Neutrophil (primary cell): Measurements from ENCODE around the gene RAB28.

Experiments
- H3K27ac ChIP-seq: fragments of 200-600 bp; sonication (generic); 2 replicates; pipeline ENCODE4 v1.5.1; 2016; ENCODE audit warnings: mild to moderate bottlenecking, moderate library complexity
- H3K27me3 ChIP-seq: fragments of 200-600 bp; sonication (generic); 2 replicates; pipeline ENCODE4 v1.6.0; 2016; ENCODE audit warnings: mild to moderate bottlenecking
- H3K36me3 ChIP-seq: fragments of 200-600 bp; sonication (generic); 2 replicates; pipeline ENCODE4 v1.5.1; 2017
- H3K4me1 ChIP-seq, 2 experiments: fragments of 200-600 bp in 1 of 2; sonication (generic) in 1 of 2; 1 replicate in 1 of 2; 2 replicates in 1 of 2; pipeline versions ENCODE4 v1.5.1 to v1.6.1; 2013 to 2016; ENCODE audit warnings: low read depth in 1 of 2, low read length in 1 of 2, mild to moderate bottlenecking in 1 of 2, moderate library complexity in 1 of 2; ENCODE audit not compliant: control insufficient read depth in 1 of 2, insufficient read depth in 1 of 2
- H3K4me3 ChIP-seq, 2 experiments: fragments of 200-600 bp in 1 of 2; sonication (generic) in 1 of 2; 1 replicate in 1 of 2; 2 replicates in 1 of 2; pipeline ENCODE4 v1.5.1; 2013 to 2016; ENCODE audit warnings: low read depth in 1 of 2, low read length in 1 of 2, mild to moderate bottlenecking in 1 of 2, moderate library complexity in 1 of 2
- H3K9me3 ChIP-seq: fragments of 200-600 bp; sonication (generic); 2 replicates; pipeline ENCODE4 v1.5.1; 2016
- CTCF ChIP-seq: fragments of 200-600 bp; sonication (generic); IDR thresholded peaks from 2 replicates; pipeline ENCODE4 v1.5.1; 2016; ENCODE audit warnings: antibody characterized with exemption

The RAB28 gene

GRCh38 chr4:13445841-13446790 is 38.0 kb downstream of the RAB28 start:
- TF ChIP-seq CTCF, result no peak
- no peaks in the 10 kb centered on the region for H3K27me3 ChIP-seq
- H3K36me3 ChIP-seq, result no peaks in the 10 kb centered on the region
- H3K9me3 ChIP-seq, result no peaks in the 10 kb centered on the region
- H3K27ac ChIP-seq, result no peak overlapping the region
- H3K4me3 ChIP-seq, result no peak overlapping the region
- H3K4me1 ChIP-seq, result no peaks in the 10 kb centered on the region

- Histone ChIP-seq H3K27ac (no peak overlapping the region), H3K4me3 (no peak overlapping the region), H3K9me3 (no peaks in the 10 kb centered on the region), H3K4me1 (no peaks in the 10 kb centered on the region), H3K36me3 (no peaks in the 10 kb centered on the region), H3K27me3 (no peaks in the 10 kb centered on the region)
- no peak for TF ChIP-seq CTCF
Observed at GRCh38 chr4:13441506-13441905, 42.6 kb downstream of the RAB28 start.

- Histone ChIP-seq H3K27ac (no peak overlapping the region), H3K9me3 (no peaks in the 10 kb centered on the region), H3K4me1 (no peaks in the 10 kb centered on the region), H3K36me3 (no peaks in the 10 kb centered on the region), H3K4me3 (no peak overlapping the region), H3K27me3 (no peaks in the 10 kb centered on the region)
- TF ChIP-seq CTCF, result no peak
Observed at GRCh38 chr4:13436962-13437361, 47.2 kb downstream of the RAB28 start.

- TF ChIP-seq CTCF, result no peak
- Histone ChIP-seq H3K4me1 (no peaks in the 10 kb centered on the region), H3K27me3 (no peaks in the 10 kb centered on the region), H3K27ac (no peak overlapping the region), H3K9me3 (no peaks in the 10 kb centered on the region), H3K4me3 (no peak overlapping the region), H3K36me3 (no peaks in the 10 kb centered on the region)
Observed at GRCh38 chr4:13432453-13432852, 51.7 kb downstream of the RAB28 start.

GRCh38 chr4:13430834-13431568 is 53.1 kb downstream of the RAB28 start:
- Histone ChIP-seq H3K27ac (no peak overlapping the region), H3K4me3 (no peak overlapping the region), H3K9me3 (no peaks in the 10 kb centered on the region), H3K4me1 (no peaks in the 10 kb centered on the region), H3K36me3 (no peaks in the 10 kb centered on the region), H3K27me3 (no peaks in the 10 kb centered on the region)
- TF ChIP-seq CTCF, result no peak
